Right ventricle myocardium superior (tissue), 1 donor: Measurements from ENCODE around the gene LDLRAD4. TPM values are rescaled to one million over a fixed set of nuclear protein-coding genes. Genes with fewer than 3 reads are reported as not detected.

Experiments
- ATAC-seq: fragments of 200-7000 bp; cut with Tn5 transposase; one replicate; pipeline ENCODE4 v1.9.1; 2020; ENCODE audit warnings: mild to moderate bottlenecking; ENCODE audit not compliant: poor library complexity
- DNase-seq: peaks from one replicate; pipeline ENCODE4 v3.0.0-alpha.2; 2020
- intact Hi-C: fragments of 100-400 bp; cut with DNase I; formaldehyde crosslinking; loops from one replicate; pipeline ENCODE4 v1.11.2; 2022
- total RNA-seq: library from RNA; stranded (reverse); fragmentation: NEBNext Ultra II Directional; extraction: Animal tissue kit (Norgen Biotek cat#: 25700); gene quantifications from one replicate; pipeline ENCODE4 v1.2.1, GENCODE V29; 2021
- donor health status: DM: no; HTN: yes; CAD: no; lungs with severe emphysema.

Gene LDLRAD4
- total RNA-seq, 1 donor from 2014 or later, result 29.3 TPM

DNA sequence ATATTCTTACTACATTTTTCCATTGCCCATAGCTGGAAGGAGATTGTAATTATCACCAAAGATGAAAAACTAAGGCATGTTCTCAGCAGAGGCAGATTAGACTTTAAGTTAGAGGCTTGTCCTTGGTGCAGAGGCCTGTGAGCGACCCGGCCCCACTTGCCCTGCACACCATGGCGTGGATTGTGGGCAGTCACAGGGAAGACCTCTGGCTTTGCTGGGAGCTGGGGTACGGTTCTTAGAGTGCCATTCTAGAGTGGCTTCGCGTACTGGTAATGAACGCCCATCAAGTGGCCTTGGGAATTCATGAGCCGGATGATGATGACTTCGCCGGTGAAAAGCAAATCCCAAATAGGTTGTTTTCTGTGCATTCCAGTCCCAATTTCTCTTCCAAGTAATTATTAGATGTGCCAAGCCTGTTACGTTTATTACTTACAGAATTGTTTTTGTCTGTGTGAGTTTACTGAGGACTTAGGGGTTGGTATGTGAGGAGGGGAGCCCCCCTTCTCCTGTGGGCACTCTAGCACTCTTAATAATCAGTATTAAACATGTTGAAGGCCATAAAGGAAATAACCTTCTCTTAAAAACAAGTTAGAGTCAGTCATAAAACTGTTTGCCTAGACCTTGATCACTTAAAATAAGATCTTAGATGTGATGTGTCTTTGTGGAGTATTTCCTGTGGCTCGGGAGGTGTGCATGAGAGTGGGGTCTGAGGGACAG is 90.6 kb downstream of the LDLRAD4 start:
- intact Hi-C loops, result no loop called here
- no peak for DNase-seq
- ATAC-seq, result no peak

GRCh38 chr18:13309748-13310670 is 91.4 kb downstream of the LDLRAD4 start:
- intact Hi-C loops, result no loop called here
- DNase-seq, result no peak
- no peak for ATAC-seq

DNA sequence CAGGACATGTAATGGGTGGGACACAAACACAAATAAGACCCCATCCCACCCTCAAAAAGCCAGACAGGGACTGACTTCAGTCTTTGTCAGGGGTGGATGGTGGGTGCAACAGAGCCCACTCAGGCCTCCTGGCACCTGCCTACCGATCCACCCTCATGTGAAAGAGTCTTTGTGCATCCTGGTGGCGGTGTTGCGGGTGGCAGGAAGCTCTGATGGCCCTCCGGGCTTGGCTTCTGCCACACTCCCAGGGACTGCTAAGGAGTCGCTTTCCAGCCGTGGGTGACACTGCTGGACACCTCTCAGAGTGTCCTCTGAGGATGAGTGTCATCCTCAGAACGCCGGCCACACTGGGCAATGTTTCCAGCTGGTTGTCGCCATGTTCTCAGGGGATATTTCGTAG is 92.6 kb downstream of the LDLRAD4 start:
- intact Hi-C loops, result no loop called here
- ATAC-seq (no peak), DNase-seq (no peak)

GRCh38 chr18:13312515-13312914 is 94.0 kb downstream of the LDLRAD4 start:
- intact Hi-C loops, result no loop called here
- no peak for DNase-seq
- no peak for ATAC-seq

DNA sequence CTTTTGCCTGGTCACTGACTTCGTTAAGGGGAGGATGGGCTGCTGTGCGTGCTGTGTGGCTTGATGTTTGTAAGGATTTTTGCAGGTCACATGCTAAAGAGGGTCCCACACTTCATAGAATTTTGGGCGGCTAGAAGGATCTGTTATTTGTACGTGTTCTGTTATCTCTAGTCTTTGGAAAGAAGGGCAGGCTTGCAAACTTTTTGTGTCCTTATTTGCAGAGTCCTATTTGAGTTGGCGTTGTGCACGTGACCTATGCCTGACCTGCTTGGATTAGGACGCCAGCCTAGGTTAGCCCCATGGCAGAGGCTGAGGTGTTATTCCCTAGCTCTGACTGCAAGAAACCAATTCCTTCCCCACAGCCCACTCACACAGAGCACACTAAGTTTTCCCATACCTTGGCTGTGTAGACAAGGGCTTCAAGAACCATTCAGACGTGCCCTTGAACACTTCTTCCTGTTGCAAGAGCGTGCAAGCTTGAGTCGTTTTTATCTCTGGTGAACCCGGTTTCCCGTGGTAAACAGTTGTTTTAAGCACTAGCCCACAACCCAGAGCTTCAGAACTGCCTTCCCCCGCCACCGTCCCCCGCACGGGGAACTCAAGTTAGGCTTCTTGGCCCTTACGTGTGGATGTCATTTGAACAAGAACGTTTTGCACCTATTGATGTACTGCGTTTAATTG is 94.6 kb downstream of the LDLRAD4 start:
- ATAC-seq, result peak; percentile 35
- intact Hi-C loops, result no loop called here
- no peak for DNase-seq

DNA sequence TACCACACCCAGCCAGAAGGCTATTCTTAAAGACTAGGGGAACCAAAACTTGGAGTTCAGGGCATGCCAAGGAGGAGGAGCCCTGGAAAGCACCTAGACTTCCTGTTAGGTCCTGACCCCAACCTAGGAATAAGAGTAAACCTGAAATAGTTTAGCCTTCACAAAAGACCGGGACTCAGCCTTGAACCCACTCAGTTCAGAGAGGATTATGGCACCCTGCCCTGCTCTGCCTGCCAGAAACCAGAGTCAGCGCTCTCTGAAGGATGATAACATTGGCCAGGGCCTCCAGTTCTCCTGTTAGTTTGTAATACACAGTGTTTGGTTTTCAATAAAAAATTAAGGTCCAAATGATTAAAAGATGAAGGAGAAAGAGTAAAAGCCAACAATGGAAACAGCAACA is 96.4 kb downstream of the LDLRAD4 start:
- ATAC-seq (no peak), DNase-seq (no peak)
- intact Hi-C loops, result no loop called here

GRCh38 chr18:13316063-13316462 is 97.5 kb downstream of the LDLRAD4 start:
- no peak for DNase-seq
- intact Hi-C loops, result no loop called here
- no peak for ATAC-seq

DNA sequence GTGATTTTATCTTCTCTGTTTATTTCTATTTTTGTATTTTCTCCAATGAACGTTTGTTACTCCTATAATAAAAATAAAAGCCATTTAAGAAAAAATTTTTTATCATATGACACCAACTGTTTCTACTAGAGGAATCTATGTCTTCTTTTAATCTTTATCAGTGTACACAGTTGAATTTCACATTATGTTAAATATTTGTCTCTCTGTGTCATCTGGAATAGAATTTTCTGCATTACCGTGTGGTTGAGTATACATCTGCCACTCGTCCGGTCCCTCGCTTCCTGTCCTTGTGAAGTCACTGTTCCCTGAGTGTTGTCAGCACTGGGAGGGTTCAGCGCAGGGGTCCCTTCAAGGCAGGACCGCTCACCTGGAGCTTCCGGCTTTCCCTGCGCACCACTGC is 99.2 kb downstream of the LDLRAD4 start:
- intact Hi-C loops, result no loop called here
- DNase-seq, result no peak

GRCh38 chr18:13318731-13319501 is 100.4 kb downstream of the LDLRAD4 start:
- intact Hi-C loops, result no loop called here
- DNase-seq (no peak), ATAC-seq (peak; percentile 62)

More for the DNA sequence above, 99.2 kb downstream of the LDLRAD4 start:
- ATAC-seq, result no peak

- DNase-seq (no peak), ATAC-seq (no peak)
- intact Hi-C loops, result no loop called here
Observed at GRCh38 chr18:13319629-13320028, 101.1 kb downstream of the LDLRAD4 start.

GRCh38 chr18:13320096-13320495 is 101.5 kb downstream of the LDLRAD4 start:
- intact Hi-C loops, result no loop called here
- no peak for ATAC-seq
- no peak for DNase-seq

GRCh38 chr18:13320891-13321425 is 102.4 kb downstream of the LDLRAD4 start:
- DNase-seq (no peak), ATAC-seq (no peak)
- intact Hi-C loops, result no loop called here

DNA sequence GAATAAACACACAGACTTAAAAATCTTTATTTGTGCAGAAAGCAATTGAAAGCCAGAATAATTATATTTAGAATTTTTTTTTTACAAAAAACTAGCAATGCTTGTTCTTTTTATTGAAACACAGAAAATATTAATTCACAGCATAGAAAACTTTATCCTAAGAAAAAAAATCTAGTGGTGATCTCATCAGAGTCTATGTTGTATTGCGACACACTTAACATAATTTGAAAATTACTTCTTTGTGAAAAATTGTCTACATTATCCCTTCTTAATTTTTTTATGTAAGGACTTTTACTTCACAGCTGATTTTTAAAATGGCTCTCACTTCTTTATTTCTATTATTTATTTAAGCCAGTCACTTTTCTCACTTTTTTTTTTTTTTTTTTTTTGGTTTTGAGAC is 103.4 kb downstream of the LDLRAD4 start:
- no peak for DNase-seq
- ATAC-seq, result no peak
- intact Hi-C loops, result no loop called here

GRCh38 chr18:13323186-13323585 is 104.6 kb downstream of the LDLRAD4 start:
- DNase-seq (no peak), ATAC-seq (no peak)
- intact Hi-C loops, result no loop called here

DNA sequence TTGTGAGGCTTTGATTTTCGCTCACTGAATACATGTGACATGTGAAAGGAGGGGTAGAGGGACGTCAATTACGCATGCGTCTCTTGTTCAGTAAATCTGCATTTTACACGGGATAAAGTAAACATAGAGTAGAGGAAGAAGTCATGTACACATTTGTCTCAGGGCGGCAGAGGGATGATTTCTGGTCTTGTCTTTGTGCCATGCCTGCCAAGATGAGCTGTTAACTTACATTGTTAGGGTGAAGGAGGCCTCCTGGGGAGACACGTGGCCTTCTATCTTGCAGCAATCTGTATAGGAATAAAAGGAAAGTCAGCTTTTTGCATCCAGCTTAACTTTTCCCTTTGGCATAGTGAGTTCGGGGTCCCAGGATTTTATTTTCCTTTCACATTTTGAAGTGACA is 106.3 kb downstream of the LDLRAD4 start:
- no peak for ATAC-seq
- no peak for DNase-seq
- intact Hi-C loops, result no loop called here

GRCh38 chr18:13328213-13328612 is 109.7 kb downstream of the LDLRAD4 start:
- intact Hi-C loops, result no loop called here
- DNase-seq (no peak), ATAC-seq (no peak)

DNA sequence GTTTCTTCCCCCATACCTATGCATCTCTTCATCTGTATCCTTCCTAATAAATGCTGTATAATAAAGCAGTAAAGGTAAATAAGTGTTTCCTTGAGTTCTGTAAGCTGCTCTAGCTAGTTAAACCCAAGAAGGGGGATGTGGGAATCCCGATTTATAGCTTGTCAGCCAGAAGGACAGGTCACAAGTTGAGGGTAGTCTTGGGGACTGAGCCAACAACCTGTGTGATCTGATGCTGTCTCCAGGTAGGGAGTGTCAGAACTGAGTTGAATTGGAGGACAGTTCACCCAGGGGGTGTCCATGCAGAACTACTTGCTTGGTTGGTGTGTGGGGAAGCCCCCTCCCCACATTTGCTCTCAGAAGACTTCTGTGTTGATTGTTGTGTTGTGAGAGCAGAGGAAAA is 112.4 kb downstream of the LDLRAD4 start:
- ATAC-seq (no peak), DNase-seq (no peak)
- intact Hi-C loops, result no loop called here

GRCh38 chr18:13331846-13332245 is 113.3 kb downstream of the LDLRAD4 start:
- intact Hi-C loops, result no loop called here
- no peak for ATAC-seq
- no peak for DNase-seq

DNA sequence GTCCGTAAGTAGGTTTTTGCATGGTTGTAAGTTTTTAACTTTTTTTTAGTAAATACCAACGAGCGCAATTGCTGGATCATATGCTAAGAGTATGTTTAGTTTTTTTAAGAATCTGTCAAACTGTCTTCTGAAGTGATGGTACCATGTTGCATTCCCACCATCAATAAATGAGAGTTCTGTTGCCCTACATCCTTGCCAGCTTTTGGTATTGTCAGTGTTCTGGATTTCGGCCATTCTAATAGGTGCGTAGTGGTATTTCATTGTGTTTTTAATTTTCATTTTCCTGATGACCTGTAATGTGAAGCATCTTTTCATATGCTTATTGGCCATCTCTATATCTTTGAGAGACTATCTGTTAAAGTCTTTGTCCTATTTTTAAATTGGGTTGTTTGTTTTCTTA is 114.3 kb downstream of the LDLRAD4 start:
- DNase-seq (no peak), ATAC-seq (no peak)
- intact Hi-C loops, result no loop called here
